Putamen (tissue), 1 donor: Measurements from ENCODE around the gene HLA-DPB1.
"Not testable (repeated sequence)": the region's sequence is repeated elsewhere in the genome, so short reads cannot be mapped to it uniquely, and the experiment has no call there.

Experiments
- DNase-seq: peaks from one replicate; pipeline ENCODE4 v3.0.0-alpha.2; 2016; ENCODE audit warnings: low spot score

Gene HLA-DPB1

GRCh38 chr6:33071569-33071968 is 4.2 kb upstream of the HLA-DPB1 start:
- DNase-seq: no peak

DNA sequence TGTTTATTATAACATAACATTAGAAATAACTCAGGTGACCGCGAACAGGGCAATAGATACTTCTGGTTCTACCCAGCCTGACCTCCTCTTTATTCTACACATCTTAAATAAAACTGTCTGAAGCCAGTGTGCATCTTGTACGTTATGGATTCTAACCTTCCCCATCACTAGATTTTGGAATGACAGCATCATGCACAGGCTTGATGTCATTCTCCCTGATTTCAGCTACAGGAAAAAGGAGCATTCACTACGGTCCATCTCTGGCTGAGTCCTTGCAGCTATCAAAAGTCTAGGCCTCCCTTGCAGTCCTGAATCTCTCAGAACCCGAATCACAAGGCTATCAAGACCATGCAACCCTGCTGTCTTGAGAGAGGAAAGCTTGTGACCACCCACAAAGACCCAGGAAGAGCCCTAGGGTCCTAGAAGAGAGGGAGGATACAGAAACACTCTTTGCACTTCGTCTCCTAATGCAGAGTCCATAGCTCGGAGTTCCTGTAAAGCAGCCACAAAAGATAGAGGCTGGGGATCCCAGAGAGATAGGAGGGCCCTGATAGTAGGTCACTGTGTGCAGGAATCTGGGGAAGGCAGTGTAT is 3.2 kb upstream of the HLA-DPB1 start:
- no peak for DNase-seq

- DNase-seq: peak; percentile 47
Measured at GRCh38 chr6:33073431-33073871, 2.3 kb upstream of the HLA-DPB1 start, which contains the start of gene HLA-DPA1. TSS of gene HLA-DPA1 (minus strand) at chr6:33073649.

DNA sequence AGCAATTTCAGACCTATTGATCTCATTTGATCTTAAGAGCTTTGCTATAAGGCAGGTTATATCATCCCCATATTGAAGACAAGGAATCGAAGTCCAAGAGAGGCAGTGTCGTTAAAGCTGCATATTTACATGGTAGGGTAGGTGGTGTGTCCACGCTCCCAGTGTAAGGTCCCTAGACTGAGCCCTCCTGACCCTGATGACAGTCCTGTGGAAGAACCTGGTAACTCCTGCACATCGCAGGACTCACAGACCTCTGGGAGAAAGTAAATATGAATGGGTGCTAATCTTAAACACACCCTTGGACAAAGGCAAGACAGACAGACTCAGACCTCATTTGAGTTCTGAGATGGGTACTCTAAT is 602 bp upstream of the HLA-DPB1 start:
- DNase-seq: no peak

DNA sequence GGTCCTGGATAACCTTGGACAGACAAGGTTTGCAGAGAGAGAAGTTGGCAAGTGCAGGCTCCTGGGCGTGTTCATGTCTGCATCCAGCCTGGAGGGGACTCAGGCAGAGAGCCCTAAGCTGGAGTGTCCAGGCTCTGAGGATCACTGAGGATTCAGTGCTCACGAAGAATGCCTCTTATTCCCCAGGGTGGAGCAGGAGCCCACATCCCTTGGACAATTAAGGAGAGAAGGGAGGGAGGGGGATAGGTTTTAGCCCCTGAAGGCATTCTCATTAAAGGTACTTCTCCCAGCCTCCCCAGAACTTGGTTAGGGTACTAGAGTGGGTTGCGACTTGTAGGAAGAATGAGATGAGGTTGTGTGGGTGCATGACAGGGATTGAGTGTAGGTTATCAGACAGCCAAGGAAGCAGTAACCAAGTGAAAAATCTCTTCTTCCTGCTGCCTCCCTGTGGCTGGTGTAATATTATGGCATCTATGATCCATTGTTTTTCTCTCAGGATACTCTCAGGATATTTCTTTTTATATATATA is 680 bp downstream of the HLA-DPB1 start:
- no peak for DNase-seq

DNA sequence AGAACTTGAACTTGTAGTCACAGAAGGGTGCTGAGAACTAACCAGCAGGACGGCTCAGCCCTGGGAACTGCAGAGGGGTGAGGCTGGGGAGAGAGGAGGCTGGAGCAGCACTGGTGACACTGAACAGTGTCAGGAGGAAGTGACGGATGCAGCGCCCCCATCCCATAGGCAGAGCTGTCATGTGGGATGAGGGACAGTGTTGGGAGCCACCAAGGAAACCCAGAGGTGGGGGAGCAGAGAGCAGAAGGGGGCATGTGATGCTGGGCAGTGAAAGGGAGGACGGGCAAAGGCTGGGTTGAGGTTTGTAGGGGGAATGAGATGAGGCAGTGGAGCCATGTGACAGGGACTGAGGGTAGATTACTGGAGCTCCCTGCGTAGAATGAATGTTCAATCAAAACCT is 2.1 kb downstream of the HLA-DPB1 start:
- no peak for DNase-seq

GRCh38 chr6:33078442-33078841 is 2.7 kb downstream of the HLA-DPB1 start:
- DNase-seq: no peak

DNA sequence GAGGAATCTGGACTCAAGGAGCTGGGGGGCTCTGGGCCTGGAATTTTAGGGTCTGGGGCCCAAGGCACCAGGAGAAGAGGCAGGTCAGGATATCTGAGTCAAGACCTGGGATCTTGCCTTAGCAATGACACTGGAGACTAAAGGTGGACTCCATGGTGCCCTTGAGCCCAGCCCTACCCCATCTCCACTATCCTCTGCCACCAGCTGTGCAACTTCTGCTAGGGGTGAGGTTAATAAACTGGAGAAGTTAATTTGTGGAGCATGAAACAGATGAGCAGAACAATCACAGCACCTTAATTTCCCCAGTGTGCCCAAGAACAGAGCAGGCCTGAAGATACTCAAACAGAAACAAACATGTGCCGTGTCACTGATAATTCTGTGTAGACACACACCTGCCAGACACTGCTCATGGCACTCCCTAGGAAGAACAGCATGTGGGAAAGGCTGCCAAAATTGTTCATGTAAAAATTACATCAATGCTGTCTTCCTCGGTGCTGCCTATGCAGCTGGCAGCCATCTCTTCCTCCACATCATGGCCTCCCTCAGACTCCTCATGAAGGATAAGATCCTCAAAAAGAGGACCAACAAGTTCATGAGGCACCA is 3.2 kb downstream of the HLA-DPB1 start:
- no peak for DNase-seq

- DNase-seq: no peak
Measured at GRCh38 chr6:33079580-33079979, 3.8 kb downstream of the HLA-DPB1 start.

DNA sequence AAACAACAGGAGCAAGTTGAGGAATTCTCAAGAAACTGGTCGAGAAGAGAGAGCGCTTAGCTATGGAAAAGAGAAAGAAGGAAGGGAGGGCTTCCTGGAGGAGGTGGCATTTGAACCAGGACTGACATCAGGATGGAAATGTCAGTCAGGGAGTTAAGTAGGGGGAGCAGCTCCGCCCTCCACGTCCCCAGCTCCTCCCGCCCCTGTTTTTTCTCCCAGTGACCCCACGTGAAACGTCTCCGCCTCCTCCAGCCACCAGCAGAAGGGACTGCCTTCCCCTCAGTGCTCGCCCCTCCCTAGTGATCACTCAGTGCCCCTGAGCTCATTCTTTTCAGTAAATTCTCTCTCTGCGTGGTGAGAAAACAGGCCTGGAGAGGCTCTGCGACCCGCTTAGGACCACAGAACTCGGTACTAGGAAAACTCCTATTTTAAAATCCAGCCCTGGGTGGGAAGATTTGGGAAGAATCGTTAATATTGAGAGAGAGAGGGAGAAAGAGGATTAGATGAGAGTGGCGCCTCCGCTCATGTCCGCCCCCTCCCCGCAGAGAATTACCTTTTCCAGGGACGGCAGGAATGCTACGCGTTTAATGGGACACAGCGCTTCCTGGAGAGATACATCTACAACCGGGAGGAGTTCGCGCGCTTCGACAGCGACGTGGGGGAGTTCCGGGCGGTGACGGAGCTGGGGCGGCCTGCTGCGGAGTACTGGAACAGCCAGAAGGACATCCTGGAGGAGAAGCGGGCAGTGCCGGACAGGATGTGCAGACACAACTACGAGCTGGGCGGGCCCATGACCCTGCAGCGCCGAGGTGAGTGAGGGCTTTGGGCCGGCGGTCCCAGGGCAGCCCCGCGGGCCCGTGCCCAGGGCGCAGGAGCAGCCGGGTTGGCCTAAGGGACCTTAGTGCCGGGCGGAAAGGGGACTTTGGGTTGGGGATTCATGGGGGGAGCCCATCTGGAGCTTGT is 4.6 kb downstream of the HLA-DPB1 start:
- no peak for DNase-seq

- no peak for DNase-seq
Measured at GRCh38 chr6:33081098-33081824, 5.5 kb downstream of the HLA-DPB1 start.

GRCh38 chr6:33082702-33083101 is 6.9 kb downstream of the HLA-DPB1 start:
- DNase-seq: no peak

DNA sequence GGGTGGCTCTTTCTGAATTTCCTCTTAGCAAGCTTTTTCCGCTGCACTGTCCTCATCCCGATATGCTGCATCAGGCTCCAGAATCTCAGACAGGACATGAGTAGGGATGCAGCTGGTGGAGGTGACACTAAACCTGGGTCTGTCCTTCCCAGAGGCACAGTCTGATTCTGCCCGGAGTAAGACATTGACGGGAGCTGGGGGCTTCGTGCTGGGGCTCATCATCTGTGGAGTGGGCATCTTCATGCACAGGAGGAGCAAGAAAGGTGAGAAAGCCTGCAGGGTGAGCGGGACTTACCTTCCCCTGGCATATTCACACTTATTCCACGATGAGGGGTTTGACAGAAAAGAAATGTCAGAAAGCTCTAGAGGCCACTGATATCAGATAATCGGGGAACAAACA is 9.8 kb downstream of the HLA-DPB1 start:
- no peak for DNase-seq

GRCh38 chr6:33088258-33088930 is 12.6 kb downstream of the HLA-DPB1 start:
- no peak for DNase-seq

- DNase-seq: no peak
Measured at GRCh38 chr6:33088931-33089620, 13.3 kb downstream of the HLA-DPB1 start.

GRCh38 chr6:33091957-33092356 is 16.2 kb downstream of the HLA-DPB1 start:
- no peak for DNase-seq

- DNase-seq: no peak
Measured at GRCh38 chr6:33092385-33092784, 16.6 kb downstream of the HLA-DPB1 start.

DNA sequence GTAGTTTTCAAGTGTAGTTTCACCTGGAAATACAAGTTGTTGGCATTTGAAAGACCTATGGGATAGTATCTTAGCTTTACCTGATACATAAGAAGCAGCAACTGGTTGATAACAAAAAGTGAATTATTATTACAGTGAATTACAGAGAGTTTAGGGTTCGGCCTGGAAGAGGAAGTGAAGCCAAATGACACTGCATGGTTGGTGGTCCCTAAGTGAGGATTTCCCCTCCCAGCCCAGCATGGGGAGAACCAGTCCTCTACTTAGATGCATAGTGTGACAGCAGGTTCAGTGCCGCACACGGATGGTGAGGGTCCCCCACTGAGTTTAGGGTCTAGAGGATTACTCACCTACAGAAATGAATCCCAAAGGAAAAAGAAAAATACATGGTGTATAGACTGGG is 18.1 kb downstream of the HLA-DPB1 start:
- no peak for DNase-seq

DNA sequence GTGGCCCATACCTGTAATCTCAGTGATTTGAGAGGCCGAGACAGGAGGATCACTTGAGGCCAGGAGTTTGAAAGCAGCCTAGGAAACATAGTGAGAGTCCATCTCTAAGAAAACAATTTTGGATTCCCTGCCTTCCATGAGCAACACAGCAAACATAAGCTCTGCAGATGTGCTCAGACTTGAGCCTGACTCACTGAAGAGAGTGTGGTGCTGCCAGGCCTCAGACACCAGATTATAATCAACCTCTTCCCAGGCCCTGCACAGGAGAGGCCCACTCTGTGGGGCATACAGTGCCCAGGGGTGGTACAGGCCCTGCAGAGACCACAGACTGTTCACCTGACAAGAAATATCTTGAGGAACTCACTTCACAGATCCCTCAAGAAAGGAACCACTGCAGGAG is 19.9 kb downstream of the HLA-DPB1 start:
- no peak for DNase-seq

DNA sequence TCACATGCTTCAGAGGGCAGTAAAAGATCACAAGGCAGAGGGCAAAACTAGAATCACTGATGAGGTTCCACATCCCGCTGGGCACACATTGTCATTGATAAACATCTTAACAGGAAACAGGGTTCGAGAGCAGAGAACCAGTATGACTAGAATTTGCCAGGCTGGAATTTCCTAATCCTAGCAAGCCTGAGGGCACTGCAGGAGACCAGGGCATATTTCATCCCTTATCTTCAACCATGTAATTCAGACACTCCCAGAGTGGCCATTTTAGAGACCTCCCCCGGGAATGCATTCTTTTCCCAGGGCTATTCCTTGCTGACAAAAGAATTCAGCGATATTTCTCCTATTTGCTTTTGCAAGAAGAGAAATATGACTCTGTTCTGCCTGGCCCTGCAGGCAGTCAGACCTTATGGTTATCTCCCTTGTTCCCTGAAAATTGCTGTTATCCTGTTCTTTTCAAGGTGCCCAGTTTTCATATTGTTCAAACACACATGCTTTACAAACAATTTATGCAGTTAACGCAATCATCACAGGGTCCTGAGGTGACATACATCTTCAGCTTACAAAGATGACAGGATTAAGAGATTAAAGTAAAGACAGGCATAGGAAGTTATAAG is 25.4 kb downstream of the HLA-DPB1 start:
- DNase-seq: not testable (repeated sequence)
